Dedifferentiated amniotic fluid mesenchymal stem cell (primary cell): ENCODE measurements around the gene PGLYRP3.

Experiments
- DNase-seq: peaks from one replicate; pipeline ENCODE4 v3.0.0-alpha.2; 2016; ENCODE audit errors: extremely low spot score

Gene PGLYRP3

GRCh38 chr1:153260585-153261280 is 52.0 kb downstream of the PGLYRP3 start:
- DNase-seq, result no peak

DNA sequence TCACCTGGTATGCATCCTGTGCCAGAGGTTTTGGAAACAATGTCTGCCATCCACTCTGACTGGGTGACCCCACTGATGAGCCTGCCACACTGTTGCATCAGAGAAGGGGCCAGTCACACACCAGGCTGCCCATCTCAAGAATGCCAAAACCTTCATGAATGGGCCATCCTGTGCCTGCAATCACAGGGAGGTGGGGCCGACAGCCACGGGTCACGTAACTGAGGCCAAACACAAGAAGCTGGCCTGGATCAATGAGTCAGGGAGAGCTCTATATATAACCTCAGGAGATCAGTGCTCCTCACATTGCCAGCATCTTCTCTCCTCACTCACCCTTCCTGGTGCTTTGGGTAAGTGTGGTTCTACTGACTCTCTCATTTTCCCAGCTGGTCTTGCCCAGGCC is 53.4 kb downstream of the PGLYRP3 start, which contains the start of gene LORICRIN:
Gene LORICRIN (plus strand): TSS at position 301 of the 400 bp plus-strand sequence. CDS start 1,263 bp downstream, outside the sequence.
- no peak for DNase-seq

- DNase-seq, result no peak
These were observed 59.1 kb downstream of the PGLYRP3 start for GRCh38 chr1:153253693-153254092.

DNA sequence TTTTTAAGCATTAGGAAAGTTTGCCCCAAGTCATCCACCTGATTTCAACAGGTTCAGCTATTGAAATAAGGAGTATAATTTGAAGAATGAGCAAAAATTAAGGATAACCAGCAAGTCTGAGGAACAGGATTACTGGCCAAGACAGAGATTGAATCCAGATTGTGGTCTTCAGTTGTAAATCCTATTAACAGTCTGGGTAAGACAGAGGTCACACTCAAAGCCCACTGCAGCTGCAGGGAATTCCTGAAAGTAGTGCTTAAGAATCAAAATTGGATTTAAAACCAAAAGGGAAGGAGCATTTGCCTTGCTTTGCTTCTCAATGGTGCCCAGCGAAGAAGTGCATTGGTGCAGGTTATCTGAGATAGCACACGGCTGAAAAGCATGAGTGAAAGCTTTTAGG is 59.7 kb downstream of the PGLYRP3 start:
- no peak for DNase-seq

DNA sequence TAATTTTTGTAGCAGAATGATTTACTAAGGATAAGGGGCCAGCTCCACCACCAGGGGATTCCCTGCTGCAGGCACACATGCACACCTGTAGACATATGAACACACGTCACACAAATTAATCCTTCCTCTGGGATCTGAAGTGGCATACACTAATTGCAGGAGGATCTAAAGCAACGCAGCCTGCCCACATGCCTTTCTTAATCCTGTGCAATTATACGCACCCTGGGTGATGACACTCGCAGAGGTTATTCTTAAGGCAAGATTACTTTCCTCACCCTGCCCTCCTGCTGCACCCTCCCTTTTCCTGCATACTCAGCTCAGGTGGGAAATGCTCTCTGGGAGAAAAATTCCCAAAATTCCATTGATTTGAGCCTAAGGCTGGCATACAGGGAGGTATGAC is 60.8 kb downstream of the PGLYRP3 start:
- no peak for DNase-seq

DNA sequence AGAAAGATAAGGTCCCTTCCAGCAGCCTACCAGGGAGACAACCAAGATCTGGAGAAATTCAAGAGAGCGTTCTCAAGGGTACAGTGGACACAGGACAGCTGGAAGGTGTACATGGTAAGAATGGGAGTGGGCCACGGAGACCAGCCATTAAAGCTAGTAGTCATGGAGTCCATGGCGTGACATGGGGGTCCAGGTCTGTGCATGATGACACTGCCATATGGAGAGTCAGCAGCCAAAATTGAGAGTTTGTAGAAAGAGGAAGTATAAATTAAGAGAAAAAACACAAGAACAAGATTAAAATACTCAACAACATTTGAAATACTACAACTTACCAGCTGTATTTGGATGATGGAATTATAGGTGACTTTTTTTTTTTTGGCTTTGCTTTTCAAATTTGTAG is 61.2 kb downstream of the PGLYRP3 start:
- no peak for DNase-seq

DNA sequence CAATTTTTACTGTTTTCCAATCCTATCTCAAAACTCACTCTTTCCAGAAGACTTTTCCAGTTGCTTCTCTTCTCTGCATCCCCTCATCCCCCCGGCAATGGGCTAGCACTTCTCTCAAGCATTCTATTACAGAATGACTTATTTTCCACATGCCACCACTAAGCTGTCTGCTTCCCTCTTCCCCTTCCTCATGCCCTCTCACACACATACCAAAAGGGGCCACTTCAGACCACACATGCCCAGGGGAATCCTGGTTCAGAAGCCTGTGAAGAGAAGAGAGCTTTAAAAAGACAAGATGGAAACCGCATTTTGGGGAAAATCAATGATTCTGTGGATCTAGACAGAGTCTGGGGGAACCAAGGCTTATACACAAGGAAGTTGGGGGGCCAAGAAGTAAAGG is 61.7 kb downstream of the PGLYRP3 start:
- DNase-seq, result no peak

GRCh38 chr1:153250166-153250565 is 62.6 kb downstream of the PGLYRP3 start:
- DNase-seq, result no peak

- no peak for DNase-seq
These were observed 64.4 kb downstream of the PGLYRP3 start for GRCh38 chr1:153248176-153248879.
